K562 (cell line): Measurements from ENCODE around the gene PCCA.

Source experiments
- CBX3 ChIP-seq, 2 experiments: IDR thresholded peaks; 1 replicate in 1 of 2; 2 replicates in 1 of 2; pipeline ENCODE4 v1.6.1; 2012; ENCODE audit warnings: inconsistent platforms in 2 of 2, low read length in 2 of 2, borderline replicate concordance in 1 of 2, control low read depth in 1 of 2
- CTCF ChIP-seq, 3 experiments: IDR thresholded peaks in 2 of 3; conservative IDR thresholded peaks in 1 of 3; 2 replicates each; pipeline ENCODE4 v1.5.1; 2011 to 2012; ENCODE audit warnings: low read length in 3 of 3, mild to moderate bottlenecking in 3 of 3, control low read depth in 2 of 3, improper control_type of control experiment in 1 of 3, inconsistent platforms in 1 of 3, low read depth in 1 of 3, mixed read lengths in 1 of 3, moderate library complexity in 1 of 3; ENCODE audit not compliant: insufficient read depth in 2 of 3
- DLX4 ChIP-seq: fragments of 250-450 bp; sonication (Bioruptor Pico); IDR thresholded peaks from 2 replicates; pipeline ENCODE4 v1.6.1; 2021; ENCODE audit warnings: mild to moderate bottlenecking
- E2F8 ChIP-seq: fragments of 450-650 bp; IDR thresholded peaks from 2 replicates; pipeline ENCODE4 v1.7.1; 2018; ENCODE audit warnings: mild to moderate bottlenecking, low read depth; ENCODE audit not compliant: partially characterized antibody
- IRF2 ChIP-seq: sonication (generic); formaldehyde crosslinking; IDR thresholded peaks from 2 replicates; pipeline ENCODE4 v1.8.1; 2022; ENCODE audit warnings: mild to moderate bottlenecking, missing genetic modification reagents
- MLX ChIP-seq, 2 experiments: fragments of 450-650 bp in 1 of 2; sonication (generic) in 1 of 2; formaldehyde crosslinking; conservative IDR thresholded peaks; 2 replicates each; pipeline versions ENCODE4 v1.4.0 to v1.8.1; 2020 to 2022; ENCODE audit warnings: mild to moderate bottlenecking in 1 of 2, missing genetic modification reagents in 1 of 2
- POLR2AphosphoS5 ChIP-seq: IDR thresholded peaks from 2 replicates; pipeline ENCODE4 v1.6.1; 2011; ENCODE audit warnings: mild to moderate bottlenecking, low read depth, low read length, moderate library complexity; ENCODE audit not compliant: control insufficient read depth, insufficient read depth
- SMARCC2 ChIP-seq: fragments of 450-650 bp; IDR thresholded peaks from 2 replicates; pipeline ENCODE4 v1.6.1; 2017; ENCODE audit warnings: antibody characterized with exemption, moderate library complexity, mild to moderate bottlenecking, low read depth
- SMARCE1 ChIP-seq: fragments of 450-650 bp; IDR thresholded peaks from 2 replicates; pipeline ENCODE4 v1.7.1; 2016; ENCODE audit warnings: mild to moderate bottlenecking
- TEAD4 ChIP-seq, 2 experiments: sonication (generic) in 1 of 2; formaldehyde crosslinking in 1 of 2; IDR thresholded peaks; 2 replicates each; pipeline versions ENCODE4 v1.6.1 to v1.8.0; 2012 to 2022; ENCODE audit warnings: borderline replicate concordance in 1 of 2, inconsistent platforms in 1 of 2, low read length in 1 of 2, mild to moderate bottlenecking in 1 of 2, missing genetic modification reagents in 1 of 2
- ZNF175 ChIP-seq: fragments of 200-800 bp; sonication (Bioruptor generic); IDR thresholded peaks from 2 replicates; pipeline ENCODE4 v1.6.1; 2016; ENCODE audit warnings: low read depth, mild to moderate bottlenecking, missing genetic modification characterization, missing compliant biosample characterization
- ZNF830 ChIP-seq: fragments of 250-450 bp; sonication (Bioruptor Pico); IDR thresholded peaks from 2 replicates; pipeline ENCODE4 v1.5.0; 2021; ENCODE audit warnings: mild to moderate bottlenecking

GRCh38 chr13:100537486-100537885 is 448.6 kb downstream of the PCCA start:
- no peak for TF ChIP-seq E2F8
- no peak for TF ChIP-seq ZNF175 (CRISPR knock-in tag)
- no peak for TF ChIP-seq CTCF (IDR thresholded peaks at IDR 0.05 in 2 of 3, conservative IDR thresholded peaks at IDR 0.05 in 1 of 3; ENCODE audit: insufficient read depth in 2 of 3, low read depth in 1 of 3, low read length in 3 of 3)
- no peak for TF ChIP-seq ZNF830 (CRISPR knock-in tag)
- TF ChIP-seq SMARCC2 = no peak
- TF ChIP-seq CBX3 (IDR thresholded peaks at IDR 0.05; ENCODE audit: borderline replicate concordance in 1 of 2, low read length in 2 of 2) = no peak
- TF ChIP-seq MLX (CRISPR knock-in tag; conservative IDR thresholded peaks at IDR 0.05) = no peak
- no peak for TF ChIP-seq DLX4 (CRISPR knock-in tag)
- TF ChIP-seq IRF2 (CRISPR knock-in tag) = no peak
- TF ChIP-seq TEAD4 (IDR thresholded peaks at IDR 0.05; ENCODE audit: low read length) = no peak
- TF ChIP-seq TEAD4 (CRISPR knock-in tag; IDR thresholded peaks at IDR 0.05; ENCODE audit: borderline replicate concordance) = no peak
- TF ChIP-seq POLR2AphosphoS5 = no peak
- TF ChIP-seq SMARCE1 = no peak
